ENCODE measurements around the gene DTNBP1.
"Not testable (repeated sequence)": the region's sequence is repeated elsewhere in the genome, so short reads cannot be mapped to it uniquely, and the experiment has no call there.

The DTNBP1 gene

GRCh38 chr6:15553736-15554294, 109.0 kb downstream of the DTNBP1 start:
- DNase-seq = no peak

- no peak for DNase-seq
Observed at GRCh38 chr6:15553031-15553430, 109.8 kb downstream of the DTNBP1 start.

GRCh38 chr6:15551798-15552197, 111.0 kb downstream of the DTNBP1 start:
- DNase-seq = peak; percentile 80

DNA sequence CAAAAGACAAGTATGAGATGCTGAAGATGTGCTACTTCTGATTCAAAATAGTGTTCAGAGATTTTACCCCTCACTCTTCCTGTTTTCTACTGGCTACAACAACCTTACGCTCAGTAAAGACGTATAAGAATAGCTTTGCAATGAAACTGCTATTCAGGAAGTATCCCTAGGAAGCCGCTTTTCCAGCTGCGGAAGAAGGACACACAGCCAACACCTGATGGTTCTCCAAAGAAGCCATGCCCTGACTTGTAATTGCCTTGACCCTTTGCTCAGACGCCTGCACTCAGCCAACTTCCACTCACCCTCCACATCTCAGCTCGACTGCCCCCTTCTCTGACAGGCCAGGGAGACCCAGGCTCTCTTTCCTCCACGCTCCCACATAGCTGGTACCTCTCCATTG, 111.6 kb downstream of the DTNBP1 start:
- no peak for DNase-seq

GRCh38 chr6:15550546-15551123, 112.2 kb downstream of the DTNBP1 start:
- no peak for DNase-seq

- DNase-seq = no peak
Observed at GRCh38 chr6:15549371-15549770, 113.5 kb downstream of the DTNBP1 start.

- peak; percentile 12 for DNase-seq
Observed at GRCh38 chr6:15547400-15547799, 115.4 kb downstream of the DTNBP1 start.

- DNase-seq = peak; percentile 32
Observed at GRCh38 chr6:15546591-15546990, 116.2 kb downstream of the DTNBP1 start.

GRCh38 chr6:15544321-15544900, 118.4 kb downstream of the DTNBP1 start:
- DNase-seq = no peak

- not testable (repeated sequence) for DNase-seq
Observed at GRCh38 chr6:15543332-15543917, 119.4 kb downstream of the DTNBP1 start.

- no peak for DNase-seq
Observed at GRCh38 chr6:15539722-15540270, 123.0 kb downstream of the DTNBP1 start.

GRCh38 chr6:15538766-15539495, 123.9 kb downstream of the DTNBP1 start:
- DNase-seq = no peak

DNA sequence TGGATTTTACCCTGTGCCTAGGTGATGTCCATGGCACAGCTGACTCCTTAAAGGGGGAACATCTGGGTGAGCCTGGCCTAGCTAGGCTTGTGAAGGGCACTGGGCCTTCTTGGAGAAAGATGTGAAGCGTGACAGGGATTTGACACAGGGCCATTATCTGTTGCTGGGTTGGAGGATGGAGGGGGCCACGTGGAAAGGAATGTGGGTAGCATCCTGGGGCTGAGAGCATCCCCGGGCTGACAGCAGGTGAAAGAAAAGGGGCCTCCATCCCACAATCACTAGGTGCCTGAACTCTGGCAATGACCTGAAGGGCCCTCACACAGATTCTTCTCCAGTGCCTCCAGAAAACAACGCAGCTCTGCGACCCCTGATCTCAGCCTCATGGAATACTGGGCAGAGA, 124.7 kb downstream of the DTNBP1 start:
- DNase-seq = no peak

GRCh38 chr6:15536198-15536955, 126.5 kb downstream of the DTNBP1 start:
- no peak for DNase-seq

- no peak for DNase-seq
Observed at GRCh38 chr6:15535495-15536197, 127.2 kb downstream of the DTNBP1 start.

- DNase-seq = no peak
Observed at GRCh38 chr6:15534974-15535373, 127.9 kb downstream of the DTNBP1 start.

DNA sequence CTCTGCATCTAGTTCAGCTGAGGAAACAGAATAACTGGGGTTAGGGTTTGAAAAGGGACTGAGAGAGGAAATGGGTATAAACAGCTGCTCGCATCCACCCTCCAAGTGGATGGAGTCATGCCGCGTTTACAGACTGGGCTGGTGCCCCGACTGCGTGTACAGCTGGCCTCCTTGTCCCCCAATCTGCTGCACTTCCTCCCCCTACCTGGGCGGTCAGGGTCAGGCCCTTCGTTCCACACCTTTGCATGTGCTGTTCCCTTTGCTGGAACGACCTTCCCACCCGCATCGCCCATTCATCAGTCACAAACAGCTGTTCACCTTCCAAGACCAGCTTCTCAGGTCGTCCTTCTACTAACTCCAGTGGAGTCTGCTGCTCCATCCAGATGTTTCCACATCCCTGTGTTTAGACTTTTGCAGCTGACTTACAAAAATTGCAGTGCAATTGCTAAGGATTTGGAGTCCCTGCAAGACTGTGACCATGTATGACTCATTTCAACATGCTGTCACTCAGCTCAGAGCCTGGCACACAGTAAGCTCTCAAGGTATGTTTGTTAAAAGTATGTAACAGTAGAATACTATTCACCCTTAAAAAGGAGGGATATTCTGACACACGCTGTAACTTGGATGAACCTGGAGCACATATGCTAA, 129.3 kb downstream of the DTNBP1 start:
- DNase-seq = no peak

- DNase-seq = no peak
Observed at GRCh38 chr6:15531973-15532372, 130.9 kb downstream of the DTNBP1 start.

DNA sequence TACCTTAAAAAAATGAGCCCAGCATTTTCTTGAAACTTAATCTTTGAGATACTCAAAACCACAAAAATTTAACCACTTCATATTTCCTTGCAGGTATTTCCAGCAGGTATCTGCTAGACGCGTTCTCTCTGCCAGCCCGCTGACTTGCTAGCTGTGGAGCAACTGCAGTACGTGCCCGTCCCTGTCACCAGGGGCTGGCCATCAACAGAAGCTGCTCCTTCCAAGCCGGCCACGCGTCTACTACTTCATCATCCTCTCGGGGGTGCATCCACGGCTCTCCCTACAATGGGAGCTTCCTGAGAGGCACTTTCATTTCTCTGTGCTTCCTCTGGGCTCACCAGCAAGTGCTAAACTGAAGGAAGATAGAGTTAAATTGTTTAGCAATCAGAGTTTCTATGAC, 132.4 kb downstream of the DTNBP1 start:
- DNase-seq = no peak

DNA sequence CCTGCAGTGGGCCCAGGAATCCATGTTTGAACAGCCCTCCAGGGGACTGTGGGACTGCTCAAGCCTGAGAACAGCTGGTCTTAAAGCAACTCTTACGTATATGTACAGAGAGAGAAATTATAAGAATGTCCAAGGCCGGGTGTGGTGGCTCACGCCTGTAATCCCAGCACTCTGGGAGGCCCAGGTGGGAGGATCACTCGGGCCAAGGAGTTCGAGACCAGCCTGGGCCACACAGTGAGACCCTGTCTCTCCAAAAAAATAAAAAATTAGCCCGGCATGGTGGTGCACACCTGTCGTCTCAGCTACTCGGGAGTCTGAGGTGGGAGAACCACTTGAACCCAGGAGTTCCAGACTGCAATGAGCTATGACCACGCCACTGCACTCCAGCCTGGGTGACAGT, 134.0 kb downstream of the DTNBP1 start:
- no peak for DNase-seq

DNA sequence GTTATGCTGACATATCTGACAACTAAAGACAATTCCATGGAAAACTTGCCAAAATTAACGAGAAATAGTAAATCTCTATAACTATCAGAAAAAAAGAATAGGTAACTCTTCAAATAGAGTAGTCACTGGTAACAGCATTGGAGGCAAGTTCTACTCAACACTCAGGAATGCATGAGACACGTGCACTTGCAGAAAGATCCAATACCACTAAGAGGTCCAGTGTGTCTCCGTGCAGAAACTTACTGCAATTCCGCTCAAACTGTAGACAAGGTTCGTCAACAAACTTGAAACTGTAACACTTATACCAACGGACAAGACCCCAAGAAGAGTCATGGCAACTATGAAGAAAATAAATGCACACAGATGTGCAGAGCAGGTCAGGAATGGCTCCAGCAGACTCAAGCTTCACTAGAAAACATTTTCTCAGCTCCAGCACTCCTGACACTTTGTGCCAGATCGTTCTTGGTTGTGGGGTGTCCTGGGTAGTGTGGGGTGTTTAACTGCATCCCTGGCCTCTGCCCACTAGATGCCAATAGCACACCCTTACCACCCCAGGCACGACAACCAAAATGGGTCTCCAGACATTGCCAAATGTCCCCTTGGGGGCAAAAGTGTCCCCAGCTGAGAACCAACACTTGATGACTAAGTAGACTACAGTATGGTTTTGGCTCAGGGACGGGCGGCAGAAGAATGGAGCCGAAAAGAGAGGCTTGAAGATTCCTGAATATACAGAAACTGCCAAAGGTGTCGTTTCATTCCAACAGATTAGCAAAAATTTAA, 134.8 kb downstream of the DTNBP1 start:
- DNase-seq = no peak
